H9 (cell line): ENCODE data around the gene TGFBR1. TPM values are rescaled to one million over a fixed set of nuclear protein-coding genes. Genes with fewer than 3 reads are reported as not detected.

Experiments used
- DNase-seq: peaks from one replicate; pipeline ENCODE4 v3.0.0-alpha.2; 2017
- H2AFZ ChIP-seq: one replicate; pipeline ENCODE4 v1.6.1; 2013; ENCODE audit warnings: mild to moderate bottlenecking, low read length, control low read depth, moderate library complexity
- H2AK5ac ChIP-seq: 2 replicates; pipeline ENCODE4 v1.6.1; 2013; ENCODE audit warnings: low read length, control low read depth, mixed read lengths; ENCODE audit not compliant: insufficient read length
- H2BK120ac ChIP-seq: one replicate; pipeline ENCODE4 v1.6.1; 2013; ENCODE audit warnings: low read depth, mild to moderate bottlenecking, low read length, control low read depth, inconsistent platforms; ENCODE audit not compliant: poor library complexity, severe bottlenecking
- H2BK12ac ChIP-seq: 2 replicates; pipeline ENCODE4 v1.6.1; 2013; ENCODE audit warnings: low read length, control low read depth, mixed read lengths, low read depth; ENCODE audit not compliant: insufficient read length
- H2BK15ac ChIP-seq: 2 replicates; pipeline ENCODE4 v1.6.1; 2013; ENCODE audit warnings: low read depth, low read length, control low read depth
- H2BK20ac ChIP-seq: one replicate; pipeline ENCODE4 v1.6.1; 2013; ENCODE audit warnings: low read depth, mild to moderate bottlenecking, low read length, control low read depth, inconsistent platforms; ENCODE audit not compliant: poor library complexity, severe bottlenecking
- H2BK5ac ChIP-seq: 2 replicates; pipeline ENCODE4 v1.6.1; 2013; ENCODE audit warnings: low read length, control low read depth, mixed read lengths; ENCODE audit not compliant: insufficient read length
- H3K14ac ChIP-seq: 2 replicates; pipeline ENCODE4 v1.6.1; 2013; ENCODE audit warnings: low read length, control low read depth; ENCODE audit not compliant: insufficient read depth
- H3K18ac ChIP-seq: 2 replicates; pipeline ENCODE4 v1.6.1; 2013; ENCODE audit warnings: low read depth, mild to moderate bottlenecking, mixed read lengths, low read length, control low read depth; ENCODE audit not compliant: insufficient read length
- H3K23ac ChIP-seq: 2 replicates; pipeline ENCODE4 v1.6.1; 2013; ENCODE audit warnings: low read length, control low read depth, mixed read lengths, low read depth; ENCODE audit not compliant: insufficient read length
- H3K23me2 ChIP-seq: 2 replicates; pipeline ENCODE4 v1.6.1; 2013; ENCODE audit warnings: low read depth, mild to moderate bottlenecking, mixed read lengths, low read length, control low read depth; ENCODE audit not compliant: insufficient read length, poor library complexity, severe bottlenecking
- H3K27ac ChIP-seq: 2 replicates; pipeline ENCODE4 v1.5.1; 2013; ENCODE audit warnings: low read length, control low read depth, mixed read lengths, low read depth; ENCODE audit not compliant: insufficient read length
- H3K27me3 ChIP-seq: 2 replicates; pipeline ENCODE4 v1.6.1; 2013; ENCODE audit warnings: low read length, control low read depth, inconsistent platforms; ENCODE audit not compliant: insufficient read depth
- H3K4ac ChIP-seq: 2 replicates; pipeline ENCODE4 v1.6.1; 2013; ENCODE audit warnings: low read depth, mild to moderate bottlenecking, control low read depth, inconsistent platforms, low read length, moderate library complexity
- H3K4me1 ChIP-seq: 2 replicates; pipeline ENCODE4 v1.6.1; 2013; ENCODE audit warnings: low read length, control low read depth, inconsistent platforms; ENCODE audit not compliant: insufficient read depth
- H3K4me2 ChIP-seq: 2 replicates; pipeline ENCODE4 v1.6.1; 2013; ENCODE audit warnings: low read length, control low read depth, mixed read lengths; ENCODE audit not compliant: insufficient read length, insufficient read depth
- H3K56ac ChIP-seq: 2 replicates; pipeline ENCODE4 v1.6.1; 2013; ENCODE audit warnings: low read depth, mild to moderate bottlenecking, mixed read lengths, low read length, control low read depth; ENCODE audit not compliant: insufficient read length
- H3K79me1 ChIP-seq: 2 replicates; pipeline ENCODE4 v1.6.1; 2013; ENCODE audit warnings: low read depth, mild to moderate bottlenecking, moderate library complexity, low read length, control low read depth, inconsistent platforms; ENCODE audit not compliant: insufficient read depth, poor library complexity, severe bottlenecking
- H3K79me2 ChIP-seq: 2 replicates; pipeline ENCODE4 v1.6.1; 2013; ENCODE audit warnings: low read length, control low read depth, inconsistent platforms; ENCODE audit not compliant: insufficient read depth
- H3K9ac ChIP-seq: 2 replicates; pipeline ENCODE4 v1.6.1; 2013; ENCODE audit warnings: low read length, control low read depth, mixed read lengths; ENCODE audit not compliant: insufficient read length; ENCODE audit errors: extremely low read depth
- H3K9me3 ChIP-seq: one replicate; pipeline ENCODE4 v1.6.1; 2013; ENCODE audit warnings: low read depth, low read length, inconsistent platforms; ENCODE audit not compliant: control insufficient read depth
- H3T11ph ChIP-seq: one replicate; pipeline ENCODE4 v1.6.1; 2013; ENCODE audit warnings: mild to moderate bottlenecking, low read length, control low read depth, inconsistent platforms
- H4K20me1 ChIP-seq: one replicate; pipeline ENCODE4 v1.6.1; 2013; ENCODE audit not compliant: control insufficient read depth, insufficient read length, insufficient read depth
- H4K5ac ChIP-seq: 2 replicates; pipeline ENCODE4 v1.6.1; 2013; ENCODE audit warnings: low read depth, mild to moderate bottlenecking, mixed read lengths, low read length, control low read depth; ENCODE audit not compliant: insufficient read length
- H4K8ac ChIP-seq: replicated peaks from 2 replicates; pipeline ENCODE4 v1.6.1; 2013; ENCODE audit warnings: low read length, control low read depth, mixed read lengths, low read depth; ENCODE audit not compliant: insufficient read length
- H4K91ac ChIP-seq: 2 replicates; pipeline ENCODE4 v1.6.1; 2013; ENCODE audit warnings: low read depth, mild to moderate bottlenecking, moderate library complexity, mixed read lengths, low read length, control low read depth; ENCODE audit not compliant: insufficient read length
- H3K27ac Mint-ChIP-seq, 3 experiments: 2 replicates in 2 of 3; 3 replicates in 1 of 3; pipeline ENCODE4 v1.8.0; 2020 to 2021; ENCODE audit warnings: mixed read lengths in 3 of 3, mild to moderate bottlenecking in 1 of 3, moderate library complexity in 1 of 3
- H3K27me3 Mint-ChIP-seq: 2 replicates; pipeline ENCODE4 v1.8.0; 2021; ENCODE audit warnings: low read depth, mild to moderate bottlenecking, moderate library complexity, mixed read lengths
- H3K36me3 Mint-ChIP-seq, 3 experiments: 2 replicates in 2 of 3; 3 replicates in 1 of 3; pipeline ENCODE4 v1.8.0; 2020 to 2021; ENCODE audit warnings: low read depth in 3 of 3, mixed read lengths in 3 of 3; ENCODE audit not compliant: insufficient read depth in 1 of 3
- H3K4me1 Mint-ChIP-seq, 2 experiments: 2 replicates each; pipeline ENCODE4 v1.8.0; 2020; ENCODE audit warnings: mixed read lengths in 2 of 2
- H3K4me3 Mint-ChIP-seq, 2 experiments: 2 replicates in 1 of 2; 3 replicates in 1 of 2; pipeline ENCODE4 v1.8.0; 2020 to 2021; ENCODE audit warnings: mild to moderate bottlenecking in 2 of 2, mixed read lengths in 2 of 2, moderate library complexity in 1 of 2
- H3K9me3 Mint-ChIP-seq, 2 experiments: 2 replicates in 1 of 2; 3 replicates in 1 of 2; pipeline ENCODE4 v1.8.0; 2020; ENCODE audit warnings: mild to moderate bottlenecking in 2 of 2, mixed read lengths in 2 of 2, moderate library complexity in 1 of 2
- CTCF ChIP-seq: fragments of 200-600 bp; sonication (generic); conservative IDR thresholded peaks from 3 replicates; pipeline ENCODE4 v1.8.0; 2021; ENCODE audit warnings: antibody characterized with exemption, mild to moderate bottlenecking
- WGBS: extraction: QIAGEN DNeasy Blood & Tissue Kit; methylation state at CpG from one replicate; pipeline ENCODE4 v1.1.7; 2013; ENCODE audit warnings: missing lambda C conversion rate, low lambda C conversion rate, mixed read lengths; ENCODE audit not compliant: insufficient read length; ENCODE audit errors: extremely low coverage; 5-methylcytosine and 5-hydroxymethylcytosine counted together
- total RNA-seq: library from RNA; stranded (reverse); gene quantifications from 2 replicates; pipeline ENCODE4 v1.2.1, GENCODE V29; 2021

The TGFBR1 gene
- total RNA-seq, 1 experiment from 2014 or later, result 59.3 TPM

- Histone ChIP-seq H2BK5ac (no peak overlapping the region), H3T11ph (no peak overlapping the region), H3K4me1 (peaks cover 3% of the 10 kb centered on the region; the same call in 1 of the 2 replicates), H2AK5ac (no peak overlapping the region), H2BK20ac (no peak overlapping the region), H3K23me2 (no peaks in the 10 kb centered on the region), H4K20me1 (no peaks in the 10 kb centered on the region), H3K56ac (no peak overlapping the region), H4K8ac (no peak overlapping the region), H3K9me3 (no peaks in the 10 kb centered on the region), H4K5ac (no peak overlapping the region), H3K4ac (no peak overlapping the region), H3K27ac (no peak overlapping the region), H2BK12ac (no peak overlapping the region), H3K27me3 (no peaks in the 10 kb centered on the region), H3K4me2 (no peak overlapping the region), H4K91ac (no peak overlapping the region), H3K14ac (no peak overlapping the region), H3K79me2 (peaks cover 18% of the 10 kb centered on the region; the same call in 1 of the 2 replicates), H2BK120ac (no peak overlapping the region), H3K9ac (no peak overlapping the region), H2BK15ac (no peak overlapping the region), H3K79me1 (peaks cover 12% of the 10 kb centered on the region), H2AFZ (no peak overlapping the region), H3K18ac (no peak overlapping the region), H3K23ac (no peak overlapping the region)
- H3K4me3 Mint-ChIP-seq, result 0 out of 5 replicates have a peak overlapping the region, but pooled peaks of 1 of the 2 experiments have one; percentile 24
- no peak for TF ChIP-seq CTCF
- peak overlapping the region in 1 of 3 experiments; percentile 59; a peak in 2 of 7 replicates for H3K27ac Mint-ChIP-seq
- H3K4me1 Mint-ChIP-seq, result peaks cover 44 to 46% of the 10 kb centered on the region in 2 experiments
- no peaks in the 10 kb centered on the region; a peak in 1 of 7 replicates for H3K36me3 Mint-ChIP-seq
- no peak for DNase-seq
- no peaks in the 10 kb centered on the region for H3K27me3 Mint-ChIP-seq
- no CpG with 5 or more reads among the region's 6 CpGs for WGBS
- no peaks in the 10 kb centered on the region for H3K9me3 Mint-ChIP-seq
Observed at GRCh38 chr9:99112750-99113413, 8.0 kb downstream of the TGFBR1 start.
